Measurements from ENCODE around the gene MRPL50.

Gene MRPL50

GRCh38 chr9:101398068-101398929, at the start of gene MRPL50, which contains the start of gene ZNF189:
TSS of gene MRPL50 (minus strand) at chr9:101398618. CDS start at chr9:101398592, 26 bp downstream.
TSS of gene ZNF189 (plus strand) at chr9:101398851. CDS start at chr9:101399157, 306 bp downstream.
- peak; percentile 95 for DNase-seq

GRCh38 chr9:101446732-101447131, 48.3 kb upstream of the MRPL50 start:
- no peak for DNase-seq

- no peak for DNase-seq
Measured at GRCh38 chr9:101445353-101446029, 47.1 kb upstream of the MRPL50 start.

- peak; percentile 29 for DNase-seq
Measured at GRCh38 chr9:101443364-101443771, 45.0 kb upstream of the MRPL50 start.

GRCh38 chr9:101442736-101443135, 44.3 kb upstream of the MRPL50 start:
- no peak for DNase-seq

GRCh38 chr9:101442318-101442717, 43.9 kb upstream of the MRPL50 start:
- no peak for DNase-seq

- no peak for DNase-seq
Measured at GRCh38 chr9:101440714-101441230, 42.4 kb upstream of the MRPL50 start.

GRCh38 chr9:101438523-101438922, 40.1 kb upstream of the MRPL50 start:
- DNase-seq: no peak

- no peak for DNase-seq
Measured at GRCh38 chr9:101437806-101438232, 39.4 kb upstream of the MRPL50 start.

GRCh38 chr9:101435601-101436079, 37.2 kb upstream of the MRPL50 start, which contains the start of gene ALDOB:
TSS of gene ALDOB (minus strand) at chr9:101435774. CDS start at chr9:101430887, 4,887 bp downstream.
- no peak for DNase-seq

- DNase-seq: no peak
Measured at GRCh38 chr9:101434998-101435397, 36.6 kb upstream of the MRPL50 start.

GRCh38 chr9:101433229-101433628, 34.8 kb upstream of the MRPL50 start:
- no peak for DNase-seq

- DNase-seq: no peak
Measured at GRCh38 chr9:101432740-101433139, 34.3 kb upstream of the MRPL50 start.

GRCh38 chr9:101432171-101432570, 33.8 kb upstream of the MRPL50 start:
- DNase-seq: no peak

- no peak for DNase-seq
Measured at GRCh38 chr9:101429736-101430135, 31.3 kb upstream of the MRPL50 start.

- no peak for DNase-seq
Measured at GRCh38 chr9:101428909-101429308, 30.5 kb upstream of the MRPL50 start.

- DNase-seq: no peak
Measured at GRCh38 chr9:101427957-101428655, 29.7 kb upstream of the MRPL50 start.

GRCh38 chr9:101427358-101427757, 28.9 kb upstream of the MRPL50 start:
- no peak for DNase-seq

GRCh38 chr9:101421653-101422065, 23.2 kb upstream of the MRPL50 start:
- DNase-seq: no peak

- DNase-seq: no peak
Measured at GRCh38 chr9:101419863-101420262, 21.4 kb upstream of the MRPL50 start.

GRCh38 chr9:101418518-101419430, 20.4 kb upstream of the MRPL50 start:
- no peak for DNase-seq

- no peak for DNase-seq
Measured at GRCh38 chr9:101417977-101418376, 19.6 kb upstream of the MRPL50 start.

Measured in retina (tissue), 1 donor.